MM.1S (cell line): Measurements from ENCODE around the gene RAI2.
"Not testable (repeated sequence)": the region's sequence is repeated elsewhere in the genome, so short reads cannot be mapped to it uniquely, and the experiment has no call there.

Experiments used
- DNase-seq: peaks from one replicate; pipeline ENCODE4 v3.0.0-alpha.2; 2015
- H2AFZ ChIP-seq: fragments of 300-600 bp; sonication (generic); 2 replicates; pipeline ENCODE4 v1.6.0; 2016; ENCODE audit warnings: antibody characterized with exemption, low read length
- H3F3A ChIP-seq: fragments of 300-600 bp; sonication (generic); 2 replicates; pipeline ENCODE4 v1.6.1; 2016; ENCODE audit warnings: mild to moderate bottlenecking, antibody characterized with exemption, low read length, moderate library complexity, mixed read lengths; ENCODE audit not compliant: insufficient read depth
- H3K27ac ChIP-seq: fragments of 300-600 bp; sonication (generic); 2 replicates; pipeline ENCODE4 v1.5.1; 2016; ENCODE audit warnings: mild to moderate bottlenecking, low read length
- H3K27me3 ChIP-seq: fragments of 300-600 bp; sonication (generic); replicated peaks from 2 replicates; pipeline ENCODE4 v1.6.0; 2016; ENCODE audit warnings: low read length; ENCODE audit not compliant: insufficient read depth
- H3K36me3 ChIP-seq: fragments of 300-600 bp; sonication (generic); replicated peaks from 2 replicates; pipeline ENCODE4 v1.6.1; 2016; ENCODE audit warnings: mild to moderate bottlenecking, low read length, mixed read lengths; ENCODE audit not compliant: insufficient read depth
- H3K4me1 ChIP-seq: fragments of 300-600 bp; sonication (generic); 2 replicates; pipeline ENCODE4 v1.6.1; 2016; ENCODE audit warnings: low read length, mixed read lengths
- H3K4me2 ChIP-seq: fragments of 300-600 bp; sonication (generic); 2 replicates; pipeline ENCODE4 v1.6.0; 2016; ENCODE audit warnings: low read depth, low read length
- H3K4me3 ChIP-seq: fragments of 300-600 bp; sonication (generic); 2 replicates; pipeline ENCODE4 v1.5.1; 2016; ENCODE audit warnings: low read length, mixed read lengths
- H3K79me2 ChIP-seq: fragments of 300-600 bp; sonication (generic); 2 replicates; pipeline ENCODE4 v1.6.1; 2016; ENCODE audit warnings: mixed run types, low read length, mixed read lengths
- H3K9ac ChIP-seq: fragments of 300-600 bp; sonication (generic); 2 replicates; pipeline ENCODE4 v1.6.1; 2016; ENCODE audit warnings: low read length, mixed read lengths
- H3K9me2 ChIP-seq: fragments of 300-600 bp; sonication (generic); replicated peaks from 2 replicates; pipeline ENCODE4 v1.6.1; 2016; ENCODE audit warnings: mild to moderate bottlenecking, low read length, mixed read lengths; ENCODE audit not compliant: insufficient read depth
- H3K9me3 ChIP-seq: fragments of 300-600 bp; sonication (generic); replicated peaks from 2 replicates; pipeline ENCODE4 v1.6.1; 2016; ENCODE audit warnings: mild to moderate bottlenecking, low read length, mixed read lengths; ENCODE audit not compliant: insufficient read depth
- H4K20me1 ChIP-seq: fragments of 300-600 bp; sonication (generic); 2 replicates; pipeline ENCODE4 v1.6.1; 2016; ENCODE audit warnings: mild to moderate bottlenecking, low read length, moderate library complexity, mixed read lengths; ENCODE audit not compliant: insufficient read depth
- CTCF ChIP-seq: fragments of 300-600 bp; sonication (generic); IDR thresholded peaks from 2 replicates; pipeline ENCODE4 v1.5.1; 2016; ENCODE audit warnings: antibody characterized with exemption, low read length, mixed read lengths
- EZH2 ChIP-seq: fragments of 300-600 bp; sonication (generic); optimal IDR thresholded peaks from 2 replicates; pipeline ENCODE3; 2017; ENCODE audit warnings: low read depth, mild to moderate bottlenecking, antibody characterized with exemption, low read length, mixed read lengths
- EZH2phosphoT487 ChIP-seq: fragments of 300-600 bp; sonication (generic); IDR thresholded peaks from 2 replicates; pipeline ENCODE4 v1.6.1; 2018; ENCODE audit warnings: antibody characterized with exemption, low read length

Gene RAI2

GRCh38 chrX:17787557-17787956, 73.5 kb downstream of the RAI2 start:
- Histone ChIP-seq H3K4me1 (no peaks in the 10 kb centered on the region), H3K36me3 (no peaks in the 10 kb centered on the region), H3K4me3 (no peak overlapping the region), H3K27ac (no peak overlapping the region), H3K9me2 (no peaks in the 10 kb centered on the region), H3K79me2 (no peaks in the 10 kb centered on the region), H3F3A (no peaks in the 10 kb centered on the region), H3K9me3 (no peaks in the 10 kb centered on the region), H4K20me1 (no peaks in the 10 kb centered on the region), H3K9ac (no peak overlapping the region), H3K4me2 (no peak overlapping the region), H2AFZ (no peak overlapping the region), H3K27me3 (no peaks in the 10 kb centered on the region)
- no peak for TF ChIP-seq CTCF
- TF ChIP-seq EZH2: no peak
- TF ChIP-seq EZH2phosphoT487: no peak
- no peak for DNase-seq

DNA sequence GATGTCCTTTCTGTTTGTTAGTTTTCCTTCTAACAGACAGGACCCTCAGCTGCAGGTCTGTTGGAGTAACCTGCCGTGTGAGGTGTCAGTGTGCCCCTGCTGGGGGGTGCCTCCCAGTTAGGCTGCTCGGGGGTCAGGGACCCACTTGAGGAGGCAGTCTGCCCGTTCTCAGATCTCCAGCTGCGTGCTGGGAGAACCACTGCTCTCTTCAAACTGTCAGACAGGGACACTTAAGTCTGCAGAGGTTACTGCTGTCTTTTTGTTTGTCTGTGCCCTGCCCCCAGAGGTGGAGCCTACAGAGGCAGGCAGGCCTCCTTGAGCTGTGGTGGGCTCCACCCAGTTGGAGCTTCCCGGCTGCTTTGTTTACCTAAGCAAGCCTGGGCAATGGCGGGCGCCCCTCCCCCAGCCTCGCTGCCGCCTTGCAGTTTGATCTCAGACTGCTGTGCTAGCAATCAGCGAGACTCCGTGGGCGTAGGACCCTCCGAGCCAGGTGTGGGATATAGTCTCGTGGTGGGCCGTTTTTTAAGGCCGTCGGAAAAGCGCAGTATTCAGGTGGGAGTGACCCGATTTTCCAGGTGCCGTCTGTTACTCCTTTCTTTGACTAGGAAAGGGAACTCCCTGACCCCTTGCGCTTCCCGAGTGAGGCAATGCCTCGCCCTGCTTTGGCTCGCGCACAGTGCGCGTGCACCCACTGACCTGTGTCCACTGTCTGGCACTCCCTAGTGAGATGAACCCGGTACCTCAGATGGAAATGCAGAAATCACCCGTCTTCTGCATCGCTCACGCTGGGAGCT, 74.3 kb downstream of the RAI2 start:
- not testable (repeated sequence) for H3K4me2 ChIP-seq, H2AFZ ChIP-seq, H3K27me3 ChIP-seq, H3F3A ChIP-seq, H3K9me3 ChIP-seq, H4K20me1 ChIP-seq, H3K9me2 ChIP-seq, H3K36me3 ChIP-seq, H3K4me3 ChIP-seq, H3K79me2 ChIP-seq, DNase-seq, H3K27ac ChIP-seq, H3K9ac ChIP-seq, H3K4me1 ChIP-seq

GRCh38 chrX:17779434-17779833, 81.7 kb downstream of the RAI2 start:
- no peaks in the 10 kb centered on the region for H3F3A ChIP-seq
- H3K79me2 ChIP-seq: no peaks in the 10 kb centered on the region
- no peak overlapping the region for H3K27ac ChIP-seq
- no peak overlapping the region for H2AFZ ChIP-seq
- H3K9me2 ChIP-seq: no peaks in the 10 kb centered on the region
- H3K9ac ChIP-seq: no peak overlapping the region
- no peaks in the 10 kb centered on the region for H3K27me3 ChIP-seq
- H3K36me3 ChIP-seq: no peaks in the 10 kb centered on the region
- no peaks in the 10 kb centered on the region for H3K4me1 ChIP-seq
- H3K9me3 ChIP-seq: no peaks in the 10 kb centered on the region
- DNase-seq: no peak
- no peak overlapping the region for H3K4me2 ChIP-seq
- no peak overlapping the region for H3K4me3 ChIP-seq
- no peak for TF ChIP-seq EZH2
- no peak for TF ChIP-seq EZH2phosphoT487
- TF ChIP-seq CTCF: no peak
- H4K20me1 ChIP-seq: no peaks in the 10 kb centered on the region

- H3K27ac ChIP-seq: no peak overlapping the region
- H3K9ac ChIP-seq: no peak overlapping the region
- no peaks in the 10 kb centered on the region for H3K9me2 ChIP-seq
- H3K79me2 ChIP-seq: no peaks in the 10 kb centered on the region
- no peaks in the 10 kb centered on the region for H4K20me1 ChIP-seq
- no peak for DNase-seq
- H3K4me1 ChIP-seq: no peaks in the 10 kb centered on the region
- H3K4me3 ChIP-seq: no peak overlapping the region
- no peak overlapping the region for H2AFZ ChIP-seq
- H3K4me2 ChIP-seq: no peak overlapping the region
- no peaks in the 10 kb centered on the region for H3K36me3 ChIP-seq
- no peaks in the 10 kb centered on the region for H3K9me3 ChIP-seq
- no peaks in the 10 kb centered on the region for H3K27me3 ChIP-seq
- TF ChIP-seq EZH2phosphoT487: no peak
- no peak for TF ChIP-seq EZH2
- TF ChIP-seq CTCF: no peak
- H3F3A ChIP-seq: no peaks in the 10 kb centered on the region
Measured at GRCh38 chrX:17778997-17779396, 82.1 kb downstream of the RAI2 start.
